ENCODE data around the gene LHFPL3.

The LHFPL3 gene

DNA sequence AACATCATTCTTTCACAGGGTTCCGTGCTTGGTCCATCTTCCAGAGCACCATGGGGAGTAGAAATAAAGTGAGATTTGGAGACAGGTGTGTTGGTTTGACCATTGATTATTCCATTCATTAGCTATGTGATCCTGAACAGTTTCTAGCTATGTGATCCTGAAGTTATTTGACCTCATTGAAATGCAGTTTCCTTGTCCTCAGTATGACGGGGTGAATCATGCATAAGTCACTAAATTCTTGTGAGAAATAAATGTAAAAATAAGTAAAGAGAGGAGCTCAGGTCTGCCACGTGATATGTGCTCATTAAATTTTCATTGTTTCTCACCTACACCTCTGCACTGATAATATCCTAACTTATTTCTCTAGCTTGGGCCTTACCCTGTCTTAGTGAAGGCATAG lies 34.1 kb upstream of the LHFPL3 start:
- Histone ChIP-seq H3K36me3 (ENCODE audit: control insufficient read depth in 1 of 2, insufficient read depth in 2 of 2, low read depth in 1 of 2, low read length in 2 of 2) (no peaks in the 10 kb centered on the region), H3K4me2 (ENCODE audit: low read length, poor library complexity, severe bottlenecking) (no peak overlapping the region), H3K4me1 (ENCODE audit: control insufficient read depth, insufficient read depth, low read depth, low read length) (no peaks in the 10 kb centered on the region), H3K23ac (ENCODE audit: low read length in 2 of 2) (no peak overlapping the region), H2AFZ (ENCODE audit: low read depth, low read length) (no peak overlapping the region), H2BK5ac (ENCODE audit: low read depth, low read length, poor library complexity, severe bottlenecking) (no peak overlapping the region), H3K4ac (ENCODE audit: low read depth in 1 of 2, low read length in 2 of 2) (no peak overlapping the region), H4K91ac (ENCODE audit: low read length) (no peak overlapping the region), H3K14ac (ENCODE audit: low read length in 2 of 2) (no peak overlapping the region), H3K79me1 (replicated peaks; ENCODE audit: low read length, poor library complexity, severe bottlenecking) (no peaks in the 10 kb centered on the region), H3K18ac (ENCODE audit: low read depth in 1 of 2, low read length in 2 of 2) (no peak overlapping the region), H2BK12ac (ENCODE audit: low read length in 2 of 2) (no peak overlapping the region), H2AK5ac (ENCODE audit: low read length, severe bottlenecking) (no peak overlapping the region), H3K9me3 (ENCODE audit: control insufficient read depth, low read length) (peaks cover under 1% of the 10 kb centered on the region), H2BK120ac (ENCODE audit: low read depth, low read length) (no peak overlapping the region), H3K4me3 (ENCODE audit: insufficient read depth in 1 of 2, low read depth in 1 of 2, low read length in 2 of 2) (no peak overlapping the region), H2BK15ac (ENCODE audit: low read depth, poor library complexity, severe bottlenecking) (no peak overlapping the region), H3K9ac (ENCODE audit: low read length) (no peak overlapping the region), H4K8ac (ENCODE audit: low read length) (no peak overlapping the region), H3K27me3 (ENCODE audit: control insufficient read depth in 1 of 2, insufficient read depth in 1 of 2, low read length in 2 of 2) (no peaks in the 10 kb centered on the region), H3K27ac (ENCODE audit: low read length, poor library complexity, severe bottlenecking) (no peak overlapping the region)
- 44% methylated on average over 3 of the region's 3 CpGs for WGBS
- no peak for DNase-seq

GRCh38 chr7:104296266-104296665 lies 32.1 kb upstream of the LHFPL3 start:
- no peak overlapping the region for H2AK5ac ChIP-seq (ENCODE audit: low read length, severe bottlenecking)

GRCh38 chr7:104296900-104297299 lies 31.5 kb upstream of the LHFPL3 start:
- no peaks in the 10 kb centered on the region for H3K4me1 ChIP-seq (ENCODE audit: control insufficient read depth, insufficient read depth, low read depth, low read length)
- H3K23ac ChIP-seq (ENCODE audit: low read length in 2 of 2): no peak overlapping the region
- no peak overlapping the region for H4K91ac ChIP-seq (ENCODE audit: low read length)
- no peak overlapping the region for H3K27ac ChIP-seq (ENCODE audit: low read length, poor library complexity, severe bottlenecking)
- WGBS: 57% methylated on average over 1 of the region's 4 CpGs
- no peaks in the 10 kb centered on the region for H3K36me3 ChIP-seq (ENCODE audit: control insufficient read depth in 1 of 2, insufficient read depth in 2 of 2, low read depth in 1 of 2, low read length in 2 of 2)
- no peak overlapping the region for H4K8ac ChIP-seq (ENCODE audit: low read length)
- no peak overlapping the region for H3K9ac ChIP-seq (ENCODE audit: low read length)
- no peak overlapping the region for H3K4ac ChIP-seq (ENCODE audit: low read depth in 1 of 2, low read length in 2 of 2)
- H2BK15ac ChIP-seq (ENCODE audit: low read depth, poor library complexity, severe bottlenecking): no peak overlapping the region
- no peak overlapping the region for H2BK12ac ChIP-seq (ENCODE audit: low read length in 2 of 2)
- no peak for DNase-seq
- H3K18ac ChIP-seq (ENCODE audit: low read depth in 1 of 2, low read length in 2 of 2): no peak overlapping the region
- no peak overlapping the region for H3K14ac ChIP-seq (ENCODE audit: low read length in 2 of 2)
- H2AFZ ChIP-seq (ENCODE audit: low read depth, low read length): no peak overlapping the region
- H3K4me2 ChIP-seq (ENCODE audit: low read length, poor library complexity, severe bottlenecking): no peak overlapping the region
- H3K4me3 ChIP-seq (ENCODE audit: insufficient read depth in 1 of 2, low read depth in 1 of 2, low read length in 2 of 2): no peak overlapping the region
- H3K9me3 ChIP-seq (ENCODE audit: control insufficient read depth, low read length): no peaks in the 10 kb centered on the region
- H3K79me1 ChIP-seq (replicated peaks; ENCODE audit: low read length, poor library complexity, severe bottlenecking): no peaks in the 10 kb centered on the region
- no peak overlapping the region for H2AK5ac ChIP-seq (ENCODE audit: low read length, severe bottlenecking)
- H2BK120ac ChIP-seq (ENCODE audit: low read depth, low read length): no peak overlapping the region
- no peaks in the 10 kb centered on the region for H3K27me3 ChIP-seq (ENCODE audit: control insufficient read depth in 1 of 2, insufficient read depth in 1 of 2, low read length in 2 of 2)
- no peak overlapping the region for H2BK5ac ChIP-seq (ENCODE audit: low read depth, low read length, poor library complexity, severe bottlenecking)

More at GRCh38 chr7:104296266-104296665, 32.1 kb upstream of the LHFPL3 start:
- Histone ChIP-seq H3K4me1 (ENCODE audit: control insufficient read depth, insufficient read depth, low read depth, low read length) (no peaks in the 10 kb centered on the region), H2AFZ (ENCODE audit: low read depth, low read length) (no peak overlapping the region), H3K18ac (ENCODE audit: low read depth in 1 of 2, low read length in 2 of 2) (no peak overlapping the region), H3K27ac (ENCODE audit: low read length, poor library complexity, severe bottlenecking) (no peak overlapping the region), H3K14ac (ENCODE audit: low read length in 2 of 2) (no peak overlapping the region), H2BK5ac (ENCODE audit: low read depth, low read length, poor library complexity, severe bottlenecking) (no peak overlapping the region), H3K9me3 (ENCODE audit: control insufficient read depth, low read length) (no peaks in the 10 kb centered on the region), H2BK12ac (ENCODE audit: low read length in 2 of 2) (no peak overlapping the region), H4K8ac (ENCODE audit: low read length) (no peak overlapping the region), H3K4me3 (ENCODE audit: insufficient read depth in 1 of 2, low read depth in 1 of 2, low read length in 2 of 2) (no peak overlapping the region), H3K36me3 (ENCODE audit: control insufficient read depth in 1 of 2, insufficient read depth in 2 of 2, low read depth in 1 of 2, low read length in 2 of 2) (no peaks in the 10 kb centered on the region), H2BK120ac (ENCODE audit: low read depth, low read length) (no peak overlapping the region), H3K4ac (ENCODE audit: low read depth in 1 of 2, low read length in 2 of 2) (no peak overlapping the region), H3K27me3 (ENCODE audit: control insufficient read depth in 1 of 2, insufficient read depth in 1 of 2, low read length in 2 of 2) (no peaks in the 10 kb centered on the region), H3K9ac (ENCODE audit: low read length) (no peak overlapping the region), H2BK15ac (ENCODE audit: low read depth, poor library complexity, severe bottlenecking) (no peak overlapping the region), H3K79me1 (replicated peaks; ENCODE audit: low read length, poor library complexity, severe bottlenecking) (no peaks in the 10 kb centered on the region), H4K91ac (ENCODE audit: low read length) (no peak overlapping the region), H3K4me2 (ENCODE audit: low read length, poor library complexity, severe bottlenecking) (no peak overlapping the region), H3K23ac (ENCODE audit: low read length in 2 of 2) (no peak overlapping the region)
- WGBS: 50% methylated on average over 1 of the region's 3 CpGs
- no peak for DNase-seq

- Histone ChIP-seq H2BK120ac (ENCODE audit: low read depth, low read length) (no peak overlapping the region), H3K4me3 (ENCODE audit: insufficient read depth in 1 of 2, low read depth in 1 of 2, low read length in 2 of 2) (no peak overlapping the region), H3K9ac (ENCODE audit: low read length) (no peak overlapping the region), H3K79me1 (replicated peaks; ENCODE audit: low read length, poor library complexity, severe bottlenecking) (no peaks in the 10 kb centered on the region), H3K4me2 (ENCODE audit: low read length, poor library complexity, severe bottlenecking) (no peak overlapping the region), H4K91ac (ENCODE audit: low read length) (no peak overlapping the region), H3K27ac (ENCODE audit: low read length, poor library complexity, severe bottlenecking) (no peak overlapping the region), H2BK5ac (ENCODE audit: low read depth, low read length, poor library complexity, severe bottlenecking) (no peak overlapping the region), H4K8ac (ENCODE audit: low read length) (no peak overlapping the region), H3K14ac (ENCODE audit: low read length in 2 of 2) (no peak overlapping the region), H3K9me3 (ENCODE audit: control insufficient read depth, low read length) (no peaks in the 10 kb centered on the region), H2AK5ac (ENCODE audit: low read length, severe bottlenecking) (no peak overlapping the region), H3K27me3 (ENCODE audit: control insufficient read depth in 1 of 2, insufficient read depth in 1 of 2, low read length in 2 of 2) (no peaks in the 10 kb centered on the region), H2BK15ac (ENCODE audit: low read depth, poor library complexity, severe bottlenecking) (no peak overlapping the region), H2BK12ac (ENCODE audit: low read length in 2 of 2) (no peak overlapping the region), H3K18ac (ENCODE audit: low read depth in 1 of 2, low read length in 2 of 2) (no peak overlapping the region), H3K36me3 (ENCODE audit: control insufficient read depth in 1 of 2, insufficient read depth in 2 of 2, low read depth in 1 of 2, low read length in 2 of 2) (no peaks in the 10 kb centered on the region), H2AFZ (ENCODE audit: low read depth, low read length) (no peak overlapping the region), H3K23ac (ENCODE audit: low read length in 2 of 2) (no peak overlapping the region), H3K4ac (ENCODE audit: low read depth in 1 of 2, low read length in 2 of 2) (no peak overlapping the region), H3K4me1 (ENCODE audit: control insufficient read depth, insufficient read depth, low read depth, low read length) (no peaks in the 10 kb centered on the region)
- no peak for DNase-seq
- WGBS: 65% methylated on average over 3 of the region's 3 CpGs
Observed at GRCh38 chr7:104299323-104299722, 29.1 kb upstream of the LHFPL3 start.
